NCI-H1417 (cell line): ENCODE measurements around the gene CDC20.
"Not testable (repeated sequence)": the region's sequence is repeated elsewhere in the genome, so short reads cannot be mapped to it uniquely, and the experiment has no call there.

Experiments used
- DNase-seq, 3 experiments: peaks; one replicate each; lab custom pipeline; 2025; lab: John Stamatoyannopoulos, UW

The CDC20 gene

DNA sequence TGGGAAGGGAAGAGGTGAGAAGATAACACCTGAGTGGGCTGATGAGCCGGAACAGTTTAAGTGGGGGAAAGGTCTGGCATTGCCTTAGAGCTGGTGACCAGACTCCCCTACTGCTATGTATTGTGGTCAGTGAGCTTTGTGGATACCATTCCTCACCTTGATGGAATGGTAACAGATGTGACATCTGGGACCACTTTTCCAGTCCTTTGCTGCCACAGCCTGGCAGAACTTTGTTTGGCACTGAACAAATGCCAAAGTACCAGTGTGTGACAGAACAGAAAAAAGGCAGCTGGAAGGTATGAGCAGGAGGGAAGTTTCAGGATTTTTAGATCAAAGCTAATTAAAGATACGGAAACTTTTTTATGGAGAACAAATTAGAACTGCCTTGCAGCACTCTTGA is 24.7 kb downstream of the CDC20 start:
- peak in 1 of 3 experiments; percentile 27 for DNase-seq

DNA sequence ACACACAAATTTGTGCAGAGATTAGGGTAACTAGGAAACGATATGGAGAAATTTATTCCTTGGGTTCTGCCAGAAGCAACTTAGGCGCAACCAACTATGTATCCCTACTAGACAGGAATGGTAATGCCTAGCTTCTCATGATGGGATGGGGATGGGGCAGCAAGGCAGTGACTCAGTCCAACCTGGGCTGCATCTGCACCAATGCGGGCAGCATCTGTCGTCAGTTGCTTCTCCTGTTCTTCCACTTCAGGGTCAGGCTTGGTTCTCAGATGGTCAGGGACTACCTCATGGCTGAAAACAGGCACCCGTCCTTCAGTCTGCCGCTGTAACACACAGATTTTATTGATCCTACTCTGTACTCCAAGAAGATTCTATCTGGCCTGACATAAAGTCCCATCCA is 27.9 kb downstream of the CDC20 start:
- DNase-seq, result no peak

DNA sequence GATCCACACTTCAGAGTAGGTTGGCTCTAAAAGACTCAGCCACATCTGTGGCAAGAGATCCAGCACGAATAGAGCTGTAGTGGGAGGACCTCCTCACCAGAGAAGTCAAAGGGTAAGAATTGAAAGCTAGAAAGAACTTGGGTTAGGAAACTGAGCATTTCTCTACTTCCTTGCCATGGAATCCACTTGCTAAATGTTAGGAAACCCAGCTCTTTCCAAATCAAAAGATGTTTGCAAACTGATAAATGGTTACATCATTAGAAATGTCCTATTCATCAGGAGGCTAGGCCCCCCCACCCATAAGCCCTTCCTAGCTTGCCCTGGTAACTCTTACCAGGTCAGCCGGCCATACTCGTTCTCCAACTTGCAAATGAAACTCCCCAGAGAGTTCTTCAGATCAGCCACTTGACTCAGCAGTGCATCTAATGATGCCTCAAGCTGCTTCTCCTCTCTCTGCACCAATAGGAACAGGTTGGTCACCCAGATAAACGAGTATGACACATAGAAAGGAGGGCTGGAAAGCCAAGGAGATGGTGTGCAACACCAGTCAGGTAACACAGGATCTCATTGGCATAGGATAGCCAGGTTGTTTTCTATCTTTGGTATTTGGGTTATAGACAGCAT is 29.3 kb downstream of the CDC20 start:
- no peak for DNase-seq

DNA sequence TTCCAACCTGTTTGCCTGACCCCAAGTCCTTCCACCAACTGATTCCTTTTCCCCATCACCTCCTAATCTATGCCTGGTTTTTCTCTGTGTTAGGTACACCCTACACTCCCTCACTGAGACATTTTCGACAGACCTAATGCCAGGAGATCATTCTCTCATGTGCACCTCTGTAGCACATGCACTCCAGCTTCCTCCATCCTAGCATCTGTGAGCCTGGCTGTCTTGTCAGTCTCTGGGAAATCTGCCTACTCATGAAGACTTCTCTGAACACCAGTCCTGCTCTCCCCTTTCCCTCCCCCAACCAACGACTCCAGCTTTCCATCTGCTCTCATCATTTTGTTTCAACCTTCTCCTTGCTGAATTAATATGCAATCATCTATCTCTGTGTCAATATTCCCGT is 29.8 kb downstream of the CDC20 start:
- no peak for DNase-seq

DNA sequence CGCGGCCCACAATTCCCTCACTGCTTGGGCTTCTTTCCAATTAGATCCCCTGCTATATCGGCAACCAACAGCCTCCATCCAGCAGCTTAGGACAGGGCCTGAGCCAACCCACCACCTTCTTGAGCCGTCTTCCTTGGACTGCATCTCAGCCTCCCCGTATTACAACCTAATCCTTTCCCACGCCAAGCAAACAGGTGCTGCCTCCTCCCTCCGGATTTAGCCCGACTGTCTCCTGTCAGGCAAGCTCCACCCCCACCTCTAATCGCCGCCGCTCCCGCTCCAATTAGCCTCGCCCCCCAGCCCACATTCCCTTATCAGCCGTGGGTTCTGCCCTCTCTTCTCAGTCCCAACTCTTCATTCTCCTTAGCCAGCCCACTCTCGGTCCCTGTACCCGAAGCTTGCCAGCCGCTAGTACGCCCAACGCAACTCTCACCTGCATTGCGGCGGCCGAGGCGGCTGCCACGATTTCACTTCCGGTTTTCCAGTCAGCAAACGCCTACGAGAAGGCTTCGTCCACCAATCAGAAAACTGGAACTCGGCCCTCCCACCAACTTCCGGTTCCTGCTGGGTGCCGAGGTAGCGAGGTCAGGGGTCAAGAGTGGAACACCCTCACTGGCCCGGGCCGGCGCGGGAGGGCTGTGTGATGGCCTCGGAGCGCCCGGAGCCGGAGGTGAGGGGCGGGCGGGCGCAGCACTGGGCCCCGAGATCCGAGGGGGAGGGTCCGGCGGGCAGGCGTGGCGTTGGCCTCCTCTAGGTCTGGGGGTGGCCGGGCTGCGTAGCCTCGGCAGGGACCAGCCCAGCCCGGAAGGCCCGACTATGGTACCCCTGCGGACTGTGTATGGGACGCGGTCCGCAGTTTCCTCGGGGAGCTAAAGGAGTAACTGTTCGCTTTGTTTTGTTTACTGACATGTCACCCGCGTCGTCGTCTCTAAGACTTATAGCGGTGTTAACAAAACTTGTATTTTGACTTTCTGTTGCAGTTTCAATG is 30.8 kb downstream of the CDC20 start, which contains the start of the genes MED8 and SZT2:
TSS of gene MED8 (minus strand) at position 475 of the 988 bp plus-strand sequence. CDS start at position 439, 36 bp downstream.
TSS of gene SZT2 (plus strand) at position 574 of the 988 bp plus-strand sequence. CDS start at position 644, 70 bp downstream.
- DNase-seq, result peak; percentile 92 to 96 (median 93)

DNA sequence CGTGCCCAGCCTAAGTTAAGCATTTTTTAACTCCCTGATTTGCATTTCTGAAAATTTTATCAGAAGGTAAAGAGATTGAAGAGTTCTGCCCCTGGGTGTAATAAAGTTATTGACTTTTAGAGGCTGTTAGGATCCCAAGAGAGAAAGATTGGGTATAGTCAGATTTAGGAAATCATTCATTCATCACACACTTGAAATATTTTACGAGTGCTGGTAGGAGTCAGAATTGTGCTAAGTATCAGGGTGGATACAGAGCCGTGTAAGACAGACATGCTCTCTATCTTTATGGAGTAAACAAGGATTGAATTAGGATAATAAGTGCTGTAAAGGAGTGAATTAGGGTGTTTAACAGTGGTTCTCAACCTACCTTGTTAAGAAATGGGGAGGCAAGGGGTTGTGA is 33.9 kb downstream of the CDC20 start:
- DNase-seq, result no peak

DNA sequence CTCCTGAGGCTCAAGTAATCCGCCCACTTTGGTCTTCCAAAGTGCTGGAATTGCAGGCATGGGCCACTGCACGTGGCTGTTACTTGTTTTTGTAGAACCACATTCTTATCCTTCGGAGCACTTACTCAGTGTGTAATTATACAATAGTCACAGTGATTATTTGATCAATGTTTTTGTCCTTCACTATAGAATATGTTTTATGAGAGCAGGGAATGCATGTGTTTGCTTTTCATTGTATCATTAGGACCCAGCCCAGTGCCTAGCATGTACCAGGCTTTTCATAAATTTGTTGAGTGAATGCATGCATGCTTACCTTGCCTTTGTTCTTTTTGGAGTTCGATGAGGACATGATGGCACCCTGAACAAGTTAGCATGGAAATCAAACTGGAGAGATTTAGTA is 36.7 kb downstream of the CDC20 start:
- DNase-seq, result no peak

DNA sequence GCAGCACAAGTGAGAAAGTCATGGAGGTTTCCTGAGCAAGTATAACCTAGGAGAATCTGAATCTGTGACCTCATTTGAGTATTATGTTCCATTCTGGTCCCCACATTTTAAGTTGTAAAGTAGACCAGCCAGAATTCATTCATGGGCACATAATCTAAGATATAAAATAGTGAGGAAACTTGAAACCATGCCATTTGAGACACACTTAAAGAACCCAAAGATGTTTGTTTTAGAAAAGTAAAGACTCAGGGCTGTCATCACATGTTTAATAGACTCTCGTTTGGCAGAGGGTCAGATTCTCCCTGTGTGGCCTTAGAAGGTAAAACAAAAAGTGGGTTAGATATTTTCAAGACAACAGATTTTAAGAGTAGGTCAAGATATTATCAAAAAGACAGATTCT is 37.3 kb downstream of the CDC20 start:
- DNase-seq, result no peak

DNA sequence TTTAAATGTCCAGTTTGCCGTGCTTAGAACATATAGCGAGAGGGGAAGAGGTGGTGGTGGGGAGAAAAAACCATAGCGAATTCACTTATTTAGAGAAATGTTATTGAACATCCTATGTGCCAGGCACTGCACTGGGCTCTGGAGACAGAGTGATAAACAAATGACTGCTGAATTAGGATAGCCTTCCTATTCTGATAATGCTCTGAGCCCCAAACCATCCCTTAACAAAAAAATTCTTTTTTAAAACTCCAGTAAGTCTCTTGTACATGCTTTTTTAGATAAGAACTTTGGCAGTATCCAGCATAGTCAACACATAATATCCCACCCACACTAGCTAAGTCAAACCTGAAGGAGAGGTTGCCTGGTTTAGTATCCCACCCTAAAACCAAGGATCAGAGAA is 39.4 kb downstream of the CDC20 start:
- DNase-seq, result no peak

DNA sequence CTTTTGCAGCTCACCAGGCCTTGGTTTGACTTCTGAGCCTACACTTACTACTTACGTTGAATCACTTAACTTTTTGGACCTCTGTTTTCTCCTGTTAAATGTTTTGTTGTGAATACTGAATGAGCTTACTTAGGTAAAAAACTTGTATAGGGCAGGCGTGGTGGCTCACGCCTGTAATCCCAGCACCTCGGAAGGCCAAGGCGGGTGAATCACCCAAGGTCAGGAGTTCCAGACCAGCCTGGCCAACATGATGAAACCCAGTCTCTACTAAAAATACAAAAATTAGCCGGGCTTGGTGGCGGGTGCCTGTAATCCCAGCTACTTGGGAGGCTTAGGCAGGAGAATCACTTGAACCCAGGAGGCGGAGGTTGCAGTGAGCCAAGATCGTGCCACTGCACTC is 41.7 kb downstream of the CDC20 start:
- DNase-seq, result not testable (repeated sequence)

DNA sequence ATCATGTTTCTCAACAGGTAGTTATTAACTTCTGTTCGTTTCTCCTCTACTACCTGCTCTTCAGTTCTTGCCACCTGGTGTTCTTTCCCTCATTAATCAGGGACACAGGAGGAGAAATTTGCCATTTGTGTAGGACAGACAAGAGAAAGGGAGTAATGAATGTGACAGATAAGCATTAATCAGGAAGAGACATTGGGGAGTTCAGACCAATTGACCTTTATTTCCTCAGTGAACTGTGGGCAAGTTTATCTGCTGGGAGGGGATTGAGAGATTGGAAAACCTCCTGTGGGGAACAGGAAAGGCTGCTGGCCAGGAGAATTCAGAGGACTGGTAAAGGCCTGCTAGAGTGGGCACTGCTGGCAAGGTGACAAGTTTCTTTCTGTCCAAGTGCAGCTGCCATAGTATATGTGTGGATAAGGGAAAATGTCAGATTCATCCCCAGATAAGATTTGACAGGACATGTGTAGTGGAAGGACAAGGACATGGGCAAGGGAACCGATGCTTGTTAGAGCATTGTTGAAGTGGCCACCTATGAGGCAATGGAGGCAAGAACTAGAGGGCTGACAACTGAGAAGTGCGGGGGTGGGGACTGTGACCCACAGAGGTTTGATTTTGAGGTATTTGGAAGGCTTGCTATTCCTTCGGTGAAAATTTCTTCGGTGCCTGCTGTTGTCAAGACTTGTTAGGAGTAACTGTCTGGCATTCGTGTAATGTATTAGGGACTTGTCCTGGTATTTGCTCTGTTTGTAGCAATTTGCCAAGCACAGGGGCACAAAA is 43.5 kb downstream of the CDC20 start:
- peak in 1 of 3 experiments; percentile 36 for DNase-seq

DNA sequence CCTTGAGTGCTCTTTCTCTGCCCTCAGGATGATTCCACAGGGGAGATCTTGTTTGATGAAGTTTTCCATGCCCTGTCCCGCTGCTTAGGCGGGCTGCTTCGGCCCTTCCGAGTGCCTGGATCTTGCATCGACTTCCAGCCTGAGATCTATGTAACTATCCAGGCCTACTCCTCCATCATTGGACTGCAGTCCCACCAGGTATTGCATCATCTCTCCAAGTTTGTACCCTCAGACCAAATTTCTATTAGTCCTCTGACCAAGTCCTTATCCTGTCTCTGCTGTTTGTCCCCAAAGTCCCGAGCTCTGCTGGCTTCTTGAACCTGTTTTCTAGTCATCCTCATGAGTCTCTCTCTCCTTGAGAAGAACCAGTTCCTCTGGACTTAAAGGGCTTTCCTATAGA is 45.6 kb downstream of the CDC20 start:
- no peak for DNase-seq

DNA sequence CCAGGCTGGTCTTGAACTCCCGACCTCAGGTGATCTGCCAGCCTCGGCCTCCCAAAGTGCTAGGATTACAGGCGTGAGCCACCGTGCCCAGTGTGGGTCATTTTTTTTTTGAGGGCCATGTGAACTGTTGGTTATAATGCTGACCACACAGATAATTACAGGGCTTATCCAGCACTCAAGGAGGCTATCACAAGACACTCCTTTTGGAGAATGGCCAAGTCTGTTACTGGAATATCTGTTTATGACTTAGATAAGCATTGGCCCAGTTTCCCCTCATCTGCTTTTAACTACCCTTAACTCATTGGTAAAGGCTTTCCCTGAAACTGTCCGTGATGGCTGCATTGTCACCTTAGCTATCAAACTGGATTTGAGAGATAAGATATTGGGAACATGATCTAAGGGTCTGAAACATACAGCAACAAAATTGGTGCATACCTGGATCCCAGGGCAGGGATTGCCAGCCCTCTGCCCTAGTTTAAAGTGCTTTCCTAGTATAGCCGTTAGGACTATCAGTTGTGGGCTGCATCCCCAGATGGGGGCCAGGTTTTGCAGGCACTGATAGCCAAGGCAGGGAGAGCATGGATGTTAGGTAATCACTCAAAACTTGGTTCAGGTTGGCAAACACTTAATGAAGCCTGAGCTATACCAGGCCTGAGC is 46.6 kb downstream of the CDC20 start:
- no peak for DNase-seq

DNA sequence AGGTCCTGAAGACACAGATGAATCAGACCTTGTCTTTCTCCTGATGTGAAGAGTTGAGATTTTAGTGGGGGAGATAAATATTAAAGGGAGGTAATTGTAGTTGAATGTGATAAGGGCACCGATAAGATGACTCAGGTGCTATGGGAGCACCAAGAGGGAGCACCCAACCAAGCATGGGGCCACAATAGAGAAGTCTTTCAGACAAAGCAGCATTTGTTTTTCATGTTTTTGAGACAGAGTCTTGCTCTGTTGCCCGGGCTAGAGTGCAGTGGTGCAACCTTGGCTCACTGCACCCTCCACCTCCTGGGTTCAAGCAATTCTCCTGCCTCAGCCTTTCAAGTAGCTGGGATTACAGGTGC is 47.1 kb downstream of the CDC20 start:
- DNase-seq, result no peak

DNA sequence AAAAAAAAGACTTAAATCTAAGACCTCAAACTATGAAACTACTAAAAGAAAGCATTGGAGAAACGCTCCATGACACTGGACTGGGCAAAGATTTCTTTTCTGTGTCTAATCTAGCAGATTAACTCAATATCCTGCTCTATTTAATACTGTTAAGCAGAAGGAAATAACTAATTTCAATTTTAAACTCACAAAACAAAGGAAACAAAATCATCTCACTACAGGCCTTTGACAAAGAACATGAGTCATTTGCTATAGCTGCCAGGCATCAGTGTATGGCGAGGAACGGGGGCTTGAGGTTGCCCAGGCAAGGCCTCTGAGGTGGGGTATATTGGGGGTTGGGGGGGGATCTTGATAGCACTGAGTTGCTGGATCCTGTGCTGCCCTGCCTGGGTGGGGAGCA is 51.8 kb downstream of the CDC20 start:
- DNase-seq, result no peak
